Measurements from ENCODE around the gene MEGF8. TPM values are rescaled to one million over a fixed set of nuclear protein-coding genes. Genes with fewer than 3 reads are reported as not detected.

The MEGF8 gene
- total RNA-seq, 8 experiments from 2014 or later, result 9.8 to 72.2 (median 28.7) TPM

DNA sequence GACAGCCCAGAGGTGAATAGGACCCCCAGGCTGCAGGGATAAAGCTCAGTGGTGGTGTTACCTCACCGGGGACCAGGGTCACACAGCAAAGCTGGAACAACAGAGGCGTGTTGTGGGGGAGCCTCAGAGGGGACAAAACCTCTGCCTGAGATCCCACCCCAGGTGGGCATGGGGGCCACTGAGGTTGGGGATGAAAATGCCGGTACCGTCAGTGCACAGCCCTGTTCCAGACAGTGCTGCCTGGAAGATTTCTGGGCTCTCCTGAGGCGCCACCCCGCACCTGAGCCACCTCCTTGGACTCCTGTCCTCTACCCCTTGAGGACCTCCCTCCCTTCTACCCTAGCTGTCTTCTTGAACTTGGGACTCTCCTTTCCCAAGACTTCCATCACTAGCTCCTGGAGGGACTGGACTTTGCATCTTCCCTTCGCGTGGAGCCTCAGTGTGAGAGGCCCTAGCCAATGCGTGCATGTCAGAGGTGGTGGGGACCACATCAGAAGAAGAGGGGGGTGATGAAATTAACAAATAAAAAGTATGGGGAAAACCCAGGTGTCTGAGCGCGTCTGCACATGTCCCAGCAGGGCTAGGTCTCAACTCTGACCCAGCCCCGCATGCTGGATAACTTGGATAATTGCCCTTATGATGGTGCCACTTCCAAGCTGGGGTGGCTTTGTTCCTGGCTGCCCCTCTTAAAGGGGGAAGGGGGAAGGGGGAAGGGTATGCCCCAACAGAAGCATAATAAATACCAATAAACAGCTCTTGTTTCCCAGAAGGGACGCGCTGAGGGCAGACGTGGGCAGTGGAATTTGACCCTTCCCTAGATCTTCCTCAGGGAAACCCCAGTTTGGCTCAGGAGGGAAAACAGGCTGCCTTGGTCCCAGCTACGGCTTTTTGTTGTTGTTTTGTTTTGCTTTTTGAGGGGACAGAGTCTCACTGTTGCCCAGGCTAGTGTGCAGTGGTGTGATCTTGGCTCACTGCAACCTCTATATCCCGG, 53.1 kb downstream of the MEGF8 start:
- no peak overlapping the region for H3K4me3 ChIP-seq
- peak in 4 of 8 experiments; percentile 9 to 22 (median 19) for ATAC-seq (replicated peaks in 6 of 8)
- H3K4me1 ChIP-seq (replicated peaks in 1 of 2), result no peaks in the 10 kb centered on the region
- 29 to 100% (median 86%) methylated on average over 1 to 8 of the region's 17 CpGs; no CpG with 5 or more reads in 4 of the 10 experiments for WGBS, 10 experiments
- in situ Hi-C loops (cut with MboI; ENCODE audit: low pct_unique_long_range_greater_than_20kb in 2 of 9, low sequenced_read_pairs in 9 of 9, unreplicated experiment in 9 of 9), result no loop called here
- H3K27ac ChIP-seq, result no peak overlapping the region

DNA sequence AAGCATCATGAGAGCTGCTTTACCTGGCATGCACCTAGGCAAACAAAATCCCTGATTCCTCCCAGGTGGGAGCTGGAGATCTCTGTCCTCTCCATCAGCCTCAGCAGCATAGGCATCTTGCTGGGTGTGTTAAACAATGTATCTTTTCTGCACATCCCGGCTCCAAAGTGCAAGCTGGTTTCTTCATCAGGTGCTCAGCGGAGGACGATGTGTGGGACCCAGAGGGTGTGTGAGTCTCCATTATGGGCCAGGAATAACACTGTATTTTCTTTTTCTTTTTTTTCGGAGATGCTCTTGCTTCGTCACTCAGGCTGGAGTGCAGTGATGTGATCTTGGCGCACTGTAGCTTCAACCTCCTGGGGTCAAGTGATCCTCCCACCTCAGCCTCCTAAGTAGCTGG, 54.7 kb downstream of the MEGF8 start:
- no peak overlapping the region for H3K27ac ChIP-seq
- in situ Hi-C loops (cut with MboI; ENCODE audit: low pct_unique_long_range_greater_than_20kb in 2 of 9, low sequenced_read_pairs in 9 of 9, unreplicated experiment in 9 of 9), result no loop called here
- 64 to 100% (median 93%) methylated on average over 1 to 4 of the region's 6 CpGs; no CpG with 5 or more reads in 2 of the 10 experiments for WGBS, 10 experiments
- no peak overlapping the region for H3K4me3 ChIP-seq
- H3K4me1 ChIP-seq (replicated peaks in 1 of 2), result no peaks in the 10 kb centered on the region
- no peak for ATAC-seq (replicated peaks in 6 of 8)

DNA sequence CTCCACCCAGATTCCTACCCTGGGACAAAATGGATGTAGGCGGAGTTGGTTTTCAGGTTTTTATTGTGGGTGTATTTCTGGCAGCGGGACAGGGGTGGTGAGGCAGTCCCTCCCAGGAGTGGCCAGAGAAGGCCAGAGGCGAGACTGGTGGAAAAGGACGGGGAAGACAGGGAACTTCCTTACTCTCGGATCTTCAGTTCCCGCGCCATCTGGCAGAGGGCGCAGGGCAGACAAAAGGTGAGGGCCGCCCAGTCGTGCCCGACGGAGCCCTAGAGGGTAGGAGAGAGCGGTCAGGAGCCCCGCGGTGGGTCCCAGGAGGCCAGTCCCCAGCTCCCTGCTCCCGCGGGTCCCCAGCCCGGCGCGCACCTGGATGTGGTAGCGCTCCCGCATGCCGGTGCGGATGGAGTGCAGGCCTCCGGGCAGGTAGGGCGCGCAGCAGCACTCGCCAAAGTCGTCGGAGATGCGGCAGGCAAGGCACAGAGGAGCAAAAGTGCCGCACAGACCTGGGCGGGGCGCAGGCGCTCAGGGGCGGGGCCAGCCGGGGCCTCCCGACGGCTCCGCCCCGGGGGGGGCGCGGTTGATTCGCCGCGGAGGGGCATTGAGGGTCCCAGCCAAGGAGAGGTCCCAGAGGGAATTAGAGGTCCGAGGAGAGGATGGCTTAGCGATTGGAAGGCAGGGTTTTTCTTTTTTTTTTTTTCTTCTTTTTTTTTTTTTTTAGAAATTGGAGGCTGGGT, 61.7 kb downstream of the MEGF8 start:
- in situ Hi-C loops (cut with MboI; ENCODE audit: low pct_unique_long_range_greater_than_20kb in 2 of 9, low sequenced_read_pairs in 9 of 9, unreplicated experiment in 9 of 9), result no loop called here
- Histone ChIP-seq H3K4me1 (replicated peaks in 1 of 2) (peaks cover 4 to 7% of the 10 kb centered on the region in 2 donors), H3K27ac (no peak overlapping the region), H3K4me3 (peak overlapping the region; percentile 10 to 37 (median 25))
- WGBS, 10 experiments, result 0 to 40% (median 7%) methylated on average over 1 to 4 of the region's 48 CpGs; no CpG with 5 or more reads in 5 of the 10 experiments
- peak; percentile 83 to 97 (median 86) for ATAC-seq (replicated peaks in 6 of 8)

DNA sequence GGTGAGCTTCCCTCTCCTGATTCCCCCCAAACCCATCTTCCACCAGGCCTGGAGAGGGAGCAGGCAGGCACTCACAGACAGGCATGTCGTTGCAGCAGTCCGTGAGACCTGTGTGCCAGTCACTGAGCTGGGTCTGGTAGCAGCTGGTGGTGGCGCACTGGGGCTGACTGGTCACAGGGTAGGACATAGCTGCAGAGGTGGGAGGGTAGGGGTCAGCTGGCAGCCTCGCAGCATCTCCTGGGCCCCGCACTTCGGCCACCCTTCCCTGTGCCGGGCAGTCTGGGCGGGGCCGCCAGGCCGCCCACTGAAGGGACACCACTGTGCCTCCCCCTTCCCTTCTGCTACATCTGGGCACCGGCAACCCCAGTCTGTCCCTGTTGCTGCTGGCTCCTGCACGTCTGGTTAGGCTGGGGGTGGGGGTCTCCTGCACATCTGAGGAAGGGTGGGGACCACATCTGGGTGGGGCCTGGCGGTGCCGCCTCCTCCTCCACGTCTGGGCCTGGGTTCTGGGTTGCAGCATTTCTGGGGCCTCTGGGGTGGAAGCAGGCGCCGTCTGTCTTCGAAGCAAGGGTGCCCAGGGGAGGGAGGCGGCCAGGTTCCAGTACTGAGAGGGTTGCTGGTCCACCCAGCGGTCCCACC, 63.5 kb downstream of the MEGF8 start:
- Histone ChIP-seq H3K27ac (no peak overlapping the region), H3K4me1 (replicated peaks in 1 of 2) (peaks cover 4 to 7% of the 10 kb centered on the region in 2 donors), H3K4me3 (no peak overlapping the region)
- in situ Hi-C loops (cut with MboI; ENCODE audit: low pct_unique_long_range_greater_than_20kb in 2 of 9, low sequenced_read_pairs in 9 of 9, unreplicated experiment in 9 of 9), result no loop called here
- peak in 1 of 8 experiments; percentile 5 for ATAC-seq (replicated peaks in 6 of 8)
- WGBS, 10 experiments, result 90 to 95% (median 92%) methylated on average over 2 to 4 of the region's 20 CpGs; no CpG with 5 or more reads in 7 of the 10 experiments

GRCh38 chr19:42389899-42390298, 64.5 kb downstream of the MEGF8 start, which contains the start of gene CNFN:
CNFN (minus strand) TSS chr19:42390297; CDS start chr19:42389037, 1,260 bp downstream.
- Histone ChIP-seq H3K4me3 (no peak within 1 kb of the TSS), H3K27ac (no peak within 1 kb of the TSS), H3K4me1 (replicated peaks in 1 of 2) (peaks cover 4 to 10% of the 10 kb centered on the region in 2 donors)
- ATAC-seq (replicated peaks in 6 of 8), result no peak
- in situ Hi-C loops (cut with MboI; ENCODE audit: low pct_unique_long_range_greater_than_20kb in 2 of 9, low sequenced_read_pairs in 9 of 9, unreplicated experiment in 9 of 9), result no loop called here
- WGBS, 10 experiments, result 40 to 100% (median 80%) methylated on average over 1 to 4 of the region's 12 CpGs; no CpG with 5 or more reads in 3 of the 10 experiments

GRCh38 chr19:42392165-42392564, 66.7 kb downstream of the MEGF8 start:
- Histone ChIP-seq H3K27ac (no peak overlapping the region), H3K4me1 (replicated peaks in 1 of 2) (peaks cover 8 to 23% of the 10 kb centered on the region in 2 donors), H3K4me3 (no peak overlapping the region)
- ATAC-seq (replicated peaks in 6 of 8), result no peak
- in situ Hi-C loops (cut with MboI; ENCODE audit: low pct_unique_long_range_greater_than_20kb in 2 of 9, low sequenced_read_pairs in 9 of 9, unreplicated experiment in 9 of 9), result no loop called here
- 40 to 100% (median 67%) methylated on average over 1 to 2 of the region's 4 CpGs; no CpG with 5 or more reads in 6 of the 10 experiments for WGBS, 10 experiments

GRCh38 chr19:42394751-42395150, 69.3 kb downstream of the MEGF8 start:
- in situ Hi-C loops (cut with MboI; ENCODE audit: low pct_unique_long_range_greater_than_20kb in 2 of 9, low sequenced_read_pairs in 9 of 9, unreplicated experiment in 9 of 9), result no loop called here
- ATAC-seq (replicated peaks in 6 of 8), result no peak
- no peak overlapping the region for H3K4me3 ChIP-seq
- no peak overlapping the region for H3K27ac ChIP-seq
- peaks cover 13 to 23% of the 10 kb centered on the region in 2 donors for H3K4me1 ChIP-seq (replicated peaks in 1 of 2)
- WGBS, 10 experiments, result 49 to 85% (median 64%) methylated on average over 2 to 5 of the region's 8 CpGs; no CpG with 5 or more reads in 4 of the 10 experiments

- in situ Hi-C loops (cut with MboI; ENCODE audit: low pct_unique_long_range_greater_than_20kb in 2 of 9, low sequenced_read_pairs in 9 of 9, unreplicated experiment in 9 of 9), result no loop called here
- ATAC-seq (replicated peaks in 6 of 8), result peak; percentile 88 to 95 (median 92)
- 0 to 53% (median 8%) methylated on average over 2 to 14 of the region's 42 CpGs; no CpG with 5 or more reads in 1 of the 10 experiments for WGBS, 10 experiments
- peak overlapping the region; percentile 36 to 76 for H3K27ac ChIP-seq
- H3K4me1 ChIP-seq (replicated peaks in 1 of 2), result peaks cover 17% of the 10 kb centered on the region in 2 donors
- H3K4me3 ChIP-seq, result peak overlapping the region; percentile 43 to 78 (median 57)
Observed at GRCh38 chr19:42396381-42397262, 71.2 kb downstream of the MEGF8 start.

- in situ Hi-C loops (cut with MboI; ENCODE audit: low pct_unique_long_range_greater_than_20kb in 2 of 9, low sequenced_read_pairs in 9 of 9, unreplicated experiment in 9 of 9), result no loop called here
- peak in 2 of 8 experiments; percentile 2 to 4 for ATAC-seq (replicated peaks in 6 of 8)
- H3K27ac ChIP-seq, result peak overlapping the region in 1 of 2 donors; percentile 76
- H3K4me1 ChIP-seq (replicated peaks in 1 of 2), result peaks cover 20 to 22% of the 10 kb centered on the region in 2 donors
- peak overlapping the region; percentile 43 to 78 (median 57) for H3K4me3 ChIP-seq
- WGBS, 10 experiments, result 0 to 100% (median 9%) methylated on average over 1 to 20 of the region's 25 CpGs; no CpG with 5 or more reads in 2 of the 10 experiments
Observed at GRCh38 chr19:42397263-42398166, 72.1 kb downstream of the MEGF8 start.

DNA sequence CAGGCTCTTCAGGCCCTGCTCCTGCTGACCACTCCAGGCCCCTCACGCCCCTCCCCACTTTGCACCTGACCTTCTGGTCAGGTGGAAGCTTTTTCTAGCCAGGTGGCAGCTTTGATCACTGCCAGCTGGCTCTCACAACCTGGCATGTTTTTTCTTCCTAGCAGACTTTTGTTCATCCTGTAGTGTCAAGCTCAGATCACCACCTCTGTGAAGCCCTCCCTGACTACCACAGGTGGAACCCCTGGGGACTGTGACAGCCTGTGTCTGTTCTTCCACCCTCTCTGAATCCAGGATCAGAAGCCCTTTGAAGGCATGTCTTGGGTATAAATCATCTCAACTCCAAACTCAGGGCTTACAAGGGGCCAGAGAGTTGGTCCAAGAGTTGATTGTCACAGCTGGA, 75.0 kb downstream of the MEGF8 start:
- peaks cover 17 to 25% of the 10 kb centered on the region in 2 donors for H3K4me1 ChIP-seq (replicated peaks in 1 of 2)
- in situ Hi-C loops (cut with MboI; ENCODE audit: low pct_unique_long_range_greater_than_20kb in 2 of 9, low sequenced_read_pairs in 9 of 9, unreplicated experiment in 9 of 9), result no loop called here
- H3K4me3 ChIP-seq, result no peak overlapping the region
- ATAC-seq (replicated peaks in 6 of 8), result no peak
- 100% methylated on average over 1 of the region's 1 CpG; no CpG with 5 or more reads in 8 of the 10 experiments for WGBS, 10 experiments
- no peak overlapping the region for H3K27ac ChIP-seq

All from motor neuron (in vitro differentiated cells).